NCI-H1092 treated with DMSO at 0.1 percent for 48 hours (cell line): ENCODE results near the gene IL36B.

Source experiments
- DNase-seq: peaks from one replicate; lab custom pipeline; 2025; lab: John Stamatoyannopoulos, UW

Gene IL36B

DNA sequence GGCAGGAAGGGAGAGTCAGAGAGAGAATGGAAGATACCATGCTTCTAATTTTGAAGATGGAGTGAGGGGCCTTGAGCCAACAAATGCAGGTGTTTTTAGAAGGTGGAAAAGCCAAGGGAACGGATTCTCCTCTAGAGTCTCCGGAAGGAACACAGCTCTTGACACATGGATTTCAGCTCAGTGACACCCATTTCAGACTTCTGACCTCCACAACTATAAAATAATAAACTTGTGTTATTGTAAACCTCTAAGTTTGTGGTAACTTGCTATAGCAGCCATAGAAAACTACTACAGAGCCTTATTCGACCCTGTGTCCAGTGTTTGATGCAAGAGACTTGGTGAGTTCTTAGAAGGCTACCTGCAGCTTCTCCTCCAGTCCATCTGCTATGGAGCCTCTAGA lies 22.9 kb upstream of the IL36B start:
- no peak for DNase-seq

DNA sequence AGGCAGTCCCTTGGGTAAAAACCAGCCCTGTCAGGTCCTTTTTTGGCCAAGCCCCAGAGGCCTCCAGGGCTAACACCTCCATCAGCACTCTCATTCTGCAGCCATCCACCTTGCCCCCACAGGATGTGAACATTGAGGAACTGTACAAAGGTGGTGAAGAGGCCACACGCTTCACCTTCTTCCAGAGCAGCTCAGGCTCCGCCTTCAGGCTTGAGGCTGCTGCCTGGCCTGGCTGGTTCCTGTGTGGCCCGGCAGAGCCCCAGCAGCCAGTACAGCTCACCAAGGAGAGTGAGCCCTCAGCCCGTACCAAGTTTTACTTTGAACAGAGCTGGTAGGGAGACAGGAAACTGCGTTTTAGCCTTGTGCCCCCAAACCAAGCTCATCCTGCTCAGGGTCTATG lies 22.4 kb upstream of the IL36B start:
- no peak for DNase-seq

DNA sequence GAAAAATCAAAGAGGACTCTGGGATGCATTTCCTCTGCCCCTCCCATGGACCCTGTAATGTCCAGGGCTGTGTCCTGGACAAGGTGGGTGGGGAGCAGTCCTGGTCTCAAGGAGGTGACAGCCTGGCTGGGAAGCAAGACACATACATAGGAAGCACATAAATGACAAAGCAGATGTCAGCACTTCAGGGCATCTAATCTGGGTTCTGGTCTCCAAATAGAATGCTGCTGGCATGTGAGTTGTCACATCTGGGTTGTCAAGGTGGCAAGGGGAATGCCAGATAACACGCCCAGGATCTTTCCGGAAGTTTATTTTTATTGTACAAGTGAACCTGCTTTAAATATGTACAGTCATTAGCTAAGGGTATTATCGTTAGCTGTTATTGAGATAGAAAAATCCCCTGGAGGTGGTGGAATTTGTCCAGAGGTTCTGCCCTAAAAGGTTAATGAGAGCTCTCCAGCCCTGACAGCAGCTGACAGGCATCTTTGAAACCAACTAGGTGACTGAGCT lies 20.7 kb upstream of the IL36B start:
- DNase-seq, result no peak

DNA sequence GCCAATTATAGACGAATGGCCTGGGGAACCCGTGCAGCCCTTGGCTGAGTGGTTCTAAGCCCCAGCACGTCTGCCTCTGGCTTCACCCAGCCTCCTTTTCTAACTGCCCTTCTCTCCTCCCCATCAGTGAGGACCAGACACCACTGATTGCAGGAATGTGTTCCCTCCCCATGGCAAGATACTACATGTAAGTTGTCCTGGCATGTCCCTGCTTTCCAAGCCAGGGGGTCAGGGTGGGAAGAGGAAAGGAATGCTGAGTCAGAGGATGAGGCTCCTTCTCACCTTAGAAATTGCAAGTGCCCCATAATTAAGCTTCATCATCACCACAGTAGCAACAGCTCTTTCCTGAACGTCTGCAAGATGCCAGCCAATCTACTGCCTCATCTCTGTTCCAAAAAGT lies 19.9 kb upstream of the IL36B start:
- DNase-seq, result no peak

DNA sequence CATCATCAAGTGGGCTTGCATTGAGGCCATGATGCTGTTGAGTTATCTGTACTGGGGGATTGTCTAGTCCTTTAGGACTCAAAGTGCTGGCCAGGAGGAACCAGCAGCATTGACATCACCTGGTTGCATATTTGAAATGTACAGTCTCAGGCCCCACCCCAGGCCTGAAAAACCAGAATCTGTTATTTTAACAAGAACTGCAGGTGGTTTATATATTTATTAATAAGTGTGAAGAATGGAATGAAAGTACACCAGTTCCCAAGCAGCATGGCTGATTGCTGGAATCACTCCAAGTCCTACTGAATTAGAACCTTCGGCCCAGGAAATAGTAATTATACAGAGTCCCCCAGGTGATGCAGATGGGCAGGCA lies 17.9 kb upstream of the IL36B start:
- DNase-seq, result no peak

DNA sequence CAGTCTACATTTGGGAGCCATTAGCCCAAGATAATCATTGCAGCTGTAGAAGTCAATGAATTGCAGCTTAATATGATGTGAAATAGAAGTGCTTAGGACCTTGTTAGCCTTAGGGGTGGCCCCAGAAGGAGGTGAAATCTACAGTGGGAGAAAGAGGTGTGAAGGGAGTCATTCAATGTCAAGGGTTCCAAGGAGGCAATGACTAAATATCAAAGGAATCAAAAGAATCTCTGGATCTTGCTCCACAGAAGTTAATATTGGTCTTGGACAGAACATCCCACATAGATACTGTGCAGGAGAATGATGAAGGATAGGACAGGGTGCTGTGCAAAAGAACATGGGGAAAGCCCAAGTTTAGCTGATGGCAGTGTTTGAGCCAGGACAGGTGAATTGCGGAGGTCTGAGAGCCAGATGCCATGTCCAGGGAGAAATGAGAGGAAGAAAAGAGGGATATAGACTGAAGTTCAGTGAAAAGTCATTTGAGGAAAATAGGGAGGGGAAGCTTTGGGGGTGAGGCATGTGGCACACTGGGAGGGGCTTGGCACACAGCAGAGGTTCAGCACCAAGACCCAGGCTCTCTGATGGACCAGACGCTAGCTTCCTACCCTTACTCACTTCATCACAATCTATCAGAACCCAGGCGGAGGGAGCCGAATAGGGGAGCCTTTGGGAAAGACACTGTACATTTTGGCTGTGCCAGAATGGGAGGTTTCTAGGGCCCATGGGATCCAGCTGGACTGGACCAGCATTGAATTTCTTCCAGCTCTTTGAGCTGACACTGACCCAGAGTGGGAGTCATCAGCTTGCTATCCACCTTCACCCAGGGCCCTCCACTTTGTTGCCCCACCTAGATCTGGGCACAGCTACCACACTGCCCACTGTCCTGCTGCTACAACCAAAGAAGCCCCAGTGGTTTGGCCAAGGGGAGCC lies 17.3 kb upstream of the IL36B start:
- DNase-seq, result no peak

DNA sequence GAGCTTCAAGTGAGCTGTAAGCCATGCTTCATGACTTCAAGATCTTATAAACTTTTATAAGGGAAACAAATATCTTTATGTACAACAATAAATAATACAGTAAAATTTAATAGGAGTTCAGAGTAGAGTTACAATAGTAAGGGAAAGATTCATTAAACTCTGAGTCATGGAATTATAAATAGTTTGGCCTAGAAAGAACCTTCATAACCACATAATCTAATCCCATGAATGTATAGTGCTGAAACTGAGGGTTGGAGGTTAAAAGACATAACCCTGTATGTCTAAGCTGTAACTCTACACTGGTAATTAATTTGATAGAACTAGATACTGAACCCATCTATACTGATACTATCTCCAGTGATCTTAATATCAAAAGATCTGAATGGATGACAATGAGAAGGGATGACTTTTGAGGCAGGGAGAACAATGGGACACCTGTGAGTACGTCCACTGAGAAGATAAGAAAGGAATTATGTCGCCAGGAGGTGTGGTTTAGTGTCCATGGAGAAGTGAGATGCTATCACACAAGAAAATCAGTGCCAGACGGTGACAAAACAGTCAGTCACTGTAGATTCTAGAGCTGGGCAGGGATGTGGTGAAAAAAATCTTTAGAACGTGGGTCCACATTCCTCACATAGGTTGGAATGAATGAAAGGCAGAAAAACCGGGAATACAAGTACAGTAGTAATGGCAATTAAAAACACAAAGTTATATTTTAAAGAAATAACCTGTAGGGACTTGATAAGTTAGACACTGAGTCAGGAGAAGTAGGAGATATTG lies 16.2 kb upstream of the IL36B start:
- DNase-seq, result no peak

DNA sequence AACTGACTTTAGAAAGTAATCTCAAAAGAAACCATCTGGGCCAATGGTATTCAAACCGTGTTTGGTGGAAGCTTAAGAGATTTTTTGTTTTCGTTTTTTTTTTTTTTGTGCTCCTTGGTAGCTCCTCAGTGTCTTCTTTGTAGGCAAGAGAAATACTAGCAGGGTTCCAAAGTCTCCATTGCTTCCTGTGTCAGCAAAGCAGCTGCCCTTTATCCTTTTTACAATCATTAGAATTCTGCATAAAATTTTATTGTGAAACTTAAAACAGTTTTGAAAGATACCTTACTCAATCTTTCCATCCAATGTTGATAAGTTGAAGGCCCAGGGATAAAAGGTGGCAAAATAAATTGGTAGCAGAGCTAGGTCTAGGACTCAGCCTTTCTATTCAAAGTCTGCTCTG lies 15.6 kb upstream of the IL36B start:
- DNase-seq, result no peak

DNA sequence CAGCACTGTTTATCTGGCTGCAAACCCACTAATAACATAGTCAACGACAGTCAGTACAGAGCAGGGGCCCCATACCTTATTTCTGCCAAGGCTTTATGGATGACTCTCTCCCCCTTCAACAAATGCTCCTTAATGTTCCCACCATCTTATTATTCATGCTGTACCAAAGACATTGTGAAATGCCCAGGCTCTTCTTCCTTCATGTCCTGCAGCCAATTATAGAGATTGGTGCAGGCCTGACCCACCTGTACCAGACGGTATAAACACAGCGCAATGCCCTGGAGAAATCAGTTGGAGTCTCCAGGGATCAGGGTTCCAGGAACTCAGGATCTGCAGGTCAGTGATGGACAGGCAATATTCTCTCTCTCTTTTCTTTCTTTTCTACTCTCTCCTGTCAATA lies 15.0 kb upstream of the IL36B start, which contains the start of gene IL1F10:
Gene IL1F10 (plus strand): TSS at position 290 of the 400 bp plus-strand sequence. CDS start 4,769 bp downstream, outside the sequence.
- no peak for DNase-seq

DNA sequence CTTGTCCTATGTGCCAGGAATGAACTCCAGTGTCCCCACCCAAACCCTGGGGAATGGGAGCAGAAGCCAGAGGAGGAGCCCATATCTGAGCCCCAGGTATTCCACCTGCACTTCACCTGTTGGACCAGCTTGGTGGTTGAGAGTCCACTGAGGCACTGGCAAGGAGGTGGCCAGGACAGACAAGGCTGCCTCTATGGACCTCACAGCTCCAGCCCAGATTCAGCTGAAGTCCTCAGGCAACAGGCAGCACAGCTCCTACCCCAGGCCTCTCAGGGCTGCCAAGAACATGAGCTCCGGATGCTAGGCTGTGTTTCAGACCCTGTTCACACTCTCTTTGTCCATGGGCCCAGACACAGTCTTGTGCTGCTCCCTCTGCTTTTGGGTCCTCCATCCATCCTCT lies 12.2 kb upstream of the IL36B start:
- DNase-seq, result no peak

DNA sequence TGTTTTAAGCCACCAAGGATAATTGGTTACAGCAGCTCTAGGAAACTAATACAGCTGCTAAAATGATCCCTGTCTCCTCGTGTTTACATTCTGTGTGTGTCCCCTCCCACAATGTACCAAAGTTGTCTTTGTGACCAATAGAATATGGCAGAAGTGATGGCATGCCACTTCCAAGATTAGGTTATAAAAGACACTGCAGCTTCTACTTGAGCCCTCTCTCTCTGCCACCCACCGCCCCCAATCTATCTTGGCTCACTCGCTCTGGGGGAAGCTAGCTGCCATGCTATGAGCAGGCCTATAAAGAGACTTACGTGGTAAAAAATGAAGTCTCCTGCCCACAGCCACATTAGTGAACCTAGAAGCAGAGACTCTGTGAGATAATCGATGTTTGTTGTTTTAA lies 11.6 kb upstream of the IL36B start:
- DNase-seq, result no peak

DNA sequence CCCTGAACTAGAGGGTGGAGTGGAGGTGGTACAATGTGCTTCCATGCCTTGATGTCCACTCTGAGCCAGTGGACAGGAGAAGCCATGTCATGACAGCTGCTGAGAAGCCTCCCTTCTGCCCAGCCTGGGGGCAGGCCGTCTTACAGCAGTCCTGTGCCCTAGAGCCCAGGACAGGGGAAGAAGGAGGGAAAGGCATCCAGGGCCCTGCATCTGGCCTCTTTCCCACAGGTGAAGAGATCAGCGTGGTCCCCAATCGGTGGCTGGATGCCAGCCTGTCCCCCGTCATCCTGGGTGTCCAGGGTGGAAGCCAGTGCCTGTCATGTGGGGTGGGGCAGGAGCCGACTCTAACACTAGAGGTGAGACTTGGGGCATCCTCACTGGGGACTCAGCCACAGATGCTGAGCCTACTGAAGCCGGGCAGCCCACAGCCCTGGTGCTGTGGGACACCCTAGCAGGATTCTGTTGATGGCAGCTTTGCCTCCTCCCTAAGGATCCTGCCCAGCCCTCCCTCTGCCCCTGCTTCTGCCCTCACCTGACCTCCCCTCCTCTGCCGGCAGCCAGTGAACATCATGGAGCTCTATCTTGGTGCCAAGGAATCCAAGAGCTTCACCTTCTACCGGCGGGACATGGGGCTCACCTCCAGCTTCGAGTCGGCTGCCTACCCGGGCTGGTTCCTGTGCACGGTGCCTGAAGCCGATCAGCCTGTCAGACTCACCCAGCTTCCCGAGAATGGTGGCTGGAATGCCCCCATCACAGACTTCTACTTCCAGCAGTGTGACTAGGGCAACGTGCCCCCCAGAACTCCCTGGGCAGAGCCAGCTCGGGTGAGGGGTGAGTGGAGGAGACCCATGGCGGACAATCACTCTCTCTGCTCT lies 9.5 kb upstream of the IL36B start:
- no peak for DNase-seq

DNA sequence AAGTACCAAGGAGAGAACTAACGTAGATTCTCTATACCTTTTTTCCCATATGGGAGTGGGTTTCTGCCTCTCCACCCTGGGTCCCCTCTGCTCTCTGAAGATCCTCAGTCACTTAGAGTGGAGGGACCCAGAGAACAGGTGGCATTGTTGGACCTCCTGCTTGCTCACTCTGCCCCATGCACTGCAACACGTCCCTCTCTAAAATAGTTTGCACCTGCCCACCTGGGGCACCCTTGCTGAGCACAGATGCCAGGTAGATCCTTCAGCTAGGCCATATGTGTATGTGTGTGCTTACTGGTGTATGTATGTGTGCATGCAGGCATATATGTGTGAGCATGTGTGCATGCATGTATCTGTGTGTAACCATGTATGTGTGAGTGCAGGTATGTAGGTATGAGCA lies 8.6 kb upstream of the IL36B start:
- DNase-seq, result no peak

DNA sequence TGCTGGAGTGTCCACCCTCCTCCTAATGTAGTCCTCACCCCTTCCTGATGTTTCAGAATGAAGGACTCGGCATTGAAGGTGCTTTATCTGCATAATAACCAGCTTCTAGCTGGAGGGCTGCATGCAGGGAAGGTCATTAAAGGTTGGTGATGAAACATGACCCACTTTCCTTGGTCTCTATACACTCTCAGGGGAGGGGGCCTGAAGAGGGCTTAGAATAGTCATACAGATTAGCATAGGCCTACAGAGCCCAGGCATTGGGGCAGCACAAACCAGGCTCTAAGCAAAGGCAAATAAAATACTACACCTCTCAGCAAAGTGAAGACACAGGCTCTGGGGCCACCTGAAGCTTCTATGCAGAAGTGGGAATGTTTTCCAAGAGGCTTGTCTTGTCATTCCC lies 8.1 kb upstream of the IL36B start:
- no peak for DNase-seq

DNA sequence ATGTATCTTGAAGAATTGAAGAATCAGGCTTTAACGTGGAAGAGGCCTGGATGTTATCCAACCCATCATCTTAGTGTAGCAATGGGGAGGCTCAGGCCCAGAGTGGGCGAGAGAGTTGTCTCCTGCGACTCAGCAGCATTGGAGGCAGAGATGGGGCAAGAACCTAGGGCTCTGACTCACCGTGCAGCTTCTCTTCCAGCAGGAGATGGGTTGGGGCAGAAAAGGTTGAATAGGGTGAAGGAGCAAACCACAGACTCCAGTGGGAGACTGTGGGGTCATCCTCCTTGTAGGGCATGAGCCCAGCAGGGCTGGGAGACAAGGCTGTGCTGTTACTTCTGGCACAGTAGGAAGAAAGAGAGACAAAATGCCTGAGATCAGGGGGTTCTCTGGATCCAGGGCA lies 7.7 kb upstream of the IL36B start:
- DNase-seq, result no peak

DNA sequence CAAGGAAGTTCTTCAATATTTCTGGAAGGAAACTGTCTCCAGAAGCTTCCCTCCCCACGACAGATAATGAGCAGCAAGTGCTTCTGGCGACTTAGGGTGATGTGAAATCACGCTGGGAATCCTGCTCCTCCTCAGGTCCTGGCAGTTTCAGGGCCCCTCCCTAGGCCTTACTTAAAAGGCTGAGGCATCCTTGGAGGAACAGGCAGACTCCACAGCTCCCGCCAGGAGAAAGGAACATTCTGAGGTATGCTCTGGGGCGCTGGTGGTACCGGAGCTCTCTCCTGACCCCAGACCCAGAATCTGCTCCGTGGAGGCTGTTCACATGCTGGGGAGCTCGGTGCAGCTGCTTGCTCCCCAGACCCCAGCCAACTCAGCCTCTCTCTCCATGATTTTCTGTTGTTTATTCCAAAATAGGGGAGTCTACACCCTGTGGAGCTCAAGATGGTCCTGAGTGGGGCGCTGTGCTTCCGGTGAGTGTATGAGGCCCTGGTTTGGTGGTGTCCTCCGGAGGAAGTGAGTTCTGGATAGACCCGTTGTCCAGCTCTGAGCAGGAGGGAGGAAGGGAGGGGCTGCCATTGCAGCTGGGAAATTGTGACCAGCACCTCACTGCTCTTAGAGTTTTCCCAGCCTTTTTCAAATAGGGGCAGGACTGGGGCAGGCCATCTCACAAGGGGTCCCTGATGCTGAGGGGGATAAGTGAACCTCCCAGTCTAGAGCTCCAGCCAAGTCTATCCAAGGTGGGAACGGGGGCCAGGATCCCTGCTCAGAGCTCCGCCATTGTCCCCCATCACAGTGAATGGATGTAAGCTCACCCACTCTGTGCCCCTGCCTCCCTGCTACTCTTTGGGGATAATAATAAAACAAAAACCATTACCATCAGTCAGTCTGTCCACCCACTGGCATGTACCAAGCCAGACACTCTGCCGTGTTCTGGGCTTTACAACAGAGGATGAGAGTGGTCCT lies 6.6 kb upstream of the IL36B start, which contains the start of gene IL36RN:
Gene IL36RN (plus strand): TSS at position 201 of the 963 bp plus-strand sequence. CDS start 241 bp downstream, at position 442.
- DNase-seq, result no peak

DNA sequence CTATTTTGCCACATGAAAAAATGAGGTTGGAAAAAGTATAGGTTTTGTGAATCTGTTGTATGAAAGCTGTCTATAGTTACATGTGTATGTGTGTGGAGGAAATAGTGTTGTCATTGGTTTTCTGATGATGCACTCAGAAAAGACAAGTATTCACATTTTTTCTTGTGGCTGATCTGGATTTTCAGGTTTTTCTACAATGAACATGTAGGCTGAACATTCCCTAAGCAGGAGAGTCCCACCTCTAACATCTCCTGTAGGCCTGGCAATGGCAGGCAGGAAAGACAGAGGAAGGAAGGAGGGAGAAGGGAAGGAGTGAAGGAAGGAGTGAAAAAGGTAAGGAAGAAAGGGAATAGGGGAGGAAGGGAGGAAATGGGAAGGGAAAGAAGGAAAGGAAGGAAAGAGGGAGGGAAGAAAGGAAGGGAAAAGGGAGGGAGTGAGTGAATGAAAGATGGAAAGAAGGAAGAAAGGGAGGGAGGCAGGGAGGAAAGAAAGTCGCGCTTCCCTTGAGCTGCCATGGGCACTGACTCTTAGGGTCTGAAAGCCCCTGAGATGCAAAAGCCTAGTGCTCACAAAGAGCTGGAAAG lies 5.8 kb upstream of the IL36B start:
- no peak for DNase-seq

DNA sequence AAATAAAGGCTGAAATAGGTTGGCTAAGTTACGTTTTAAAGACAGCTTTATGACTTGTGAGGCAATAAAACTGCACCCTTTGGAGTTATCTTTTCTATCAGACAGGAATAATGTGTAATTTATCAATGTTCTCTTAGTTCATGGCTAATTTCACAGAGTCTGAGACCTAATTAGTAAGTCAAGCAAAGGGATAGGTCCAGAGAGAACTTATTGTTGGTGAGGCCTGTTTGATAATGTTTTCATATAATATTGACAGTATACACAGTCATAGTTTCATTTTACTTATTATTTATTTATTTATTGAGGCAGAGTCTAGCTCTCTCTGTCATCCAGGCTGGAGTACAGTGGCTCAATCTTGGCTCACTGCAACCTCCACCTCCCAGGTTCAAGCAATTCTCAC lies 4.5 kb upstream of the IL36B start:
- DNase-seq, result no peak

DNA sequence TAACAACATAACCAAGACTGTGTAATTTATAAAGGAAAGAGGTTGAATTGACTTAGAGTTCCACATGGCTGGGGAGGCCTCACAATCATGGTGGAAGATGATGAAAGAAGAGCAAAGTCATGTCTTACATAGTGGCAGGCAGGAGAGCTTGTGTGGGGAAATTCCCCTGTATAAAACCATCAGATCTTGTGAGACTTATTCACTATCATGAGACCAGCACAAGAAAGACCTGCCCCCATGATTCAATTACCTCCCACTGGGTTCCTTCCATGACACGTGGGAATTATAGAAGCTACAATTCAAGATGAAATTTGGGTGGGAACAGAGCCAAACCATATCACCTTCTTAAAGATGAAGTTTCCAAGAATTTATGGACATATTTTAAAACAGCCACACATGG lies 3.9 kb upstream of the IL36B start:
- DNase-seq, result no peak

DNA sequence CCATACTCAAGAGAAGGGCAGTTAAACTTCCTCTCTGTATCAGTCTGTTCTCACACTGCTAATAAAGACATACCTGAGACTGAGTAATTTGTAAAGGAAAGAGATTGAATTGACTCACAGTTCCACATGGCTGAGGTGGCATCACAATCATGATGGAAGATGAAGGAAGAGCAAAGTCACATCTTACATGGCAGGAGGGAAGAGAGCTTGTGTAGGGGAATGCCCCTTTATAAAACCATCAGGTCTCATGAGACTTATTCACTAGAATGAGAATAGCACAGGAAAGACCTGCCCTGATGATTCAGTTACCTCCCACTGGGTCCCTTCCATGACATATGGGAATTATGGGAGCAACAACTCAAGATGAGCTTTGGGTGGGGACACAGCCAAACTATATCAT lies 1.4 kb upstream of the IL36B start:
- DNase-seq, result no peak
